Kidney (tissue), 14 donors: ENCODE data around the gene CCDC146. TPM values are rescaled to one million over a fixed set of nuclear protein-coding genes. Genes with fewer than 3 reads are reported as not detected.
"Not testable (repeated sequence)": the region's sequence is repeated elsewhere in the genome, so short reads cannot be mapped to it uniquely, and the experiment has no call there.

ENCODE experiments used
- DNase-seq, 5 donors: peaks; one replicate each; pipeline ENCODE4 v3.0.0-alpha.2; 2013 to 2020
- FAIRE-seq: peaks from 2 replicates; lab custom pipeline; 2012; peaks lifted over from hg19 to GRCh38; lab: Jason Lieb, UNC
- H3K27ac ChIP-seq, 2 donors: one replicate each; pipeline ENCODE4 v1.7.0; 2013; ENCODE audit warnings: low read depth in 2 of 2, low read length in 2 of 2, inconsistent platforms in 1 of 2
- H3K27me3 ChIP-seq: one replicate; pipeline ENCODE4 v1.7.1; 2013; ENCODE audit warnings: low read length, inconsistent platforms; ENCODE audit not compliant: control insufficient read depth, insufficient read depth
- H3K36me3 ChIP-seq, 3 donors: one replicate each; pipeline versions ENCODE4 v1.7.0 to v1.7.1; 2013; ENCODE audit warnings: low read length in 3 of 3, control low read depth in 1 of 3, inconsistent platforms in 1 of 3; ENCODE audit not compliant: insufficient read depth in 3 of 3, control insufficient read depth in 2 of 3
- H3K4me1 ChIP-seq, 3 donors: one replicate each; pipeline versions ENCODE4 v1.7.0 to v1.7.1; 2013; ENCODE audit warnings: low read length in 3 of 3, inconsistent platforms in 1 of 3, low read depth in 1 of 3; ENCODE audit not compliant: control insufficient read depth in 2 of 3, insufficient read depth in 2 of 3
- H3K4me3 ChIP-seq, 3 donors: one replicate each; pipeline versions ENCODE4 v1.7.0 to v1.8.1; 2013; ENCODE audit warnings: low read length in 3 of 3, control low read depth in 1 of 3, inconsistent platforms in 1 of 3
- H3K9ac ChIP-seq, 3 donors: one replicate each; pipeline versions ENCODE4 v1.7.0 to v1.7.1; 2013; ENCODE audit warnings: low read length in 3 of 3, control low read depth in 1 of 3, inconsistent platforms in 1 of 3
- H3K9me3 ChIP-seq, 3 donors: one replicate each; pipeline versions ENCODE4 v1.7.0 to v1.7.1; 2013; ENCODE audit warnings: low read length in 3 of 3, control low read depth in 1 of 3, inconsistent platforms in 1 of 3; ENCODE audit not compliant: control insufficient read depth in 2 of 3, insufficient read depth in 1 of 3
- intact Hi-C: fragments of 100-400 bp; cut with DNase I; formaldehyde crosslinking; loops from one replicate; pipeline ENCODE4 v1.11.1; 2022
- polyA plus RNA-seq: library from polyadenylated mRNA; stranded (reverse); fragments of 350-450 nt; fragmentation: Illumina TruSeq; extraction: RNeasy Lipid Tissue Mini Kit (QIAGEN cat#74804); gene quantifications from one replicate; pipeline ENCODE4 v1.2.3, GENCODE V29; 2014; ENCODE audit warnings: low read depth, low replicate concordance; ENCODE audit not compliant: insufficient read depth
- total RNA-seq: library from RNA; stranded (reverse); fragmentation: NEBNext Ultra II Directional; extraction: Animal tissue kit (Norgen Biotek cat#: 25700); gene quantifications from one replicate; pipeline ENCODE4 v1.2.1, GENCODE V29; 2021
- TF ChIP-seq, protein P1 (sequence below): IDR thresholded peaks from 3 replicates; pipeline ENCODE4 v1.5.1; 2012; ENCODE audit warnings: mild to moderate bottlenecking, moderate library complexity, borderline replicate concordance; ENCODE audit not compliant: insufficient read depth; ENCODE audit errors: extremely low read depth
- donor health status: control.
- donor health status: control.
- donor health status: control.
- donor health status: control.
- donor health status: control.
- donor health status: DM: yes; HTN: yes; CAD: no.
- donor health status: Normal renal cell carcinoma (clear cell type).

The CCDC146 gene
- total and polyA plus RNA-seq, 2 donors from 2014 or later, result 8.8 to 15.4 TPM

DNA sequence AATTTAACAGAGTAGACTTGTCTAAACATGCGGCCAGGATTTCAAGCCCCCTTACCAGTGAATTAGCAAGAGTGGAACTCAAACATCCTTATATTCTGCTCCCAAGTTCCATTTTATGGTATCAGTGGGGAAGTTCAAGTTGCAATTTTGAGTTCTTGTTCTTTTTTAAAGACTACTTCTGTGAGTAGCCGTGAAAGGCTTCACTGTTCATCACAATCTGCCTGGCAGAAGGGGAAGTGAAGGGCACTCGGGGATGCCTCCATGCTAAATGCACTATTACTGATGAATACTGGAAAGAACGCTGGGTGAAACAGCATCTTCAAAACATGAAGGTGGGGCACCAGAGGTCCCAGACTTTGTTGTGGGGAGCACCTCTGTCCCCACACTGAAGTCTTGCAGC is 99.7 kb downstream of the CCDC146 start:
- Histone ChIP-seq H3K4me3 (no peak overlapping the region), H3K9ac (no peak overlapping the region), H3K4me1 (no peaks in the 10 kb centered on the region), H3K27me3 (no peaks in the 10 kb centered on the region), H3K9me3 (no peaks in the 10 kb centered on the region), H3K36me3 (no peaks in the 10 kb centered on the region), H3K27ac (no peak overlapping the region)
- intact Hi-C loops, result no loop called here
- no peak for FAIRE-seq
- DNase-seq, result no peak
- TF ChIP-seq, protein P1, sequence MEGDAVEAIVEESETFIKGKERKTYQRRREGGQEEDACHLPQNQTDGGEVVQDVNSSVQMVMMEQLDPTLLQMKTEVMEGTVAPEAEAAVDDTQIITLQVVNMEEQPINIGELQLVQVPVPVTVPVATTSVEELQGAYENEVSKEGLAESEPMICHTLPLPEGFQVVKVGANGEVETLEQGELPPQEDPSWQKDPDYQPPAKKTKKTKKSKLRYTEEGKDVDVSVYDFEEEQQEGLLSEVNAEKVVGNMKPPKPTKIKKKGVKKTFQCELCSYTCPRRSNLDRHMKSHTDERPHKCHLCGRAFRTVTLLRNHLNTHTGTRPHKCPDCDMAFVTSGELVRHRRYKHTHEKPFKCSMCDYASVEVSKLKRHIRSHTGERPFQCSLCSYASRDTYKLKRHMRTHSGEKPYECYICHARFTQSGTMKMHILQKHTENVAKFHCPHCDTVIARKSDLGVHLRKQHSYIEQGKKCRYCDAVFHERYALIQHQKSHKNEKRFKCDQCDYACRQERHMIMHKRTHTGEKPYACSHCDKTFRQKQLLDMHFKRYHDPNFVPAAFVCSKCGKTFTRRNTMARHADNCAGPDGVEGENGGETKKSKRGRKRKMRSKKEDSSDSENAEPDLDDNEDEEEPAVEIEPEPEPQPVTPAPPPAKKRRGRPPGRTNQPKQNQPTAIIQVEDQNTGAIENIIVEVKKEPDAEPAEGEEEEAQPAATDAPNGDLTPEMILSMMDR, result no peak

DNA sequence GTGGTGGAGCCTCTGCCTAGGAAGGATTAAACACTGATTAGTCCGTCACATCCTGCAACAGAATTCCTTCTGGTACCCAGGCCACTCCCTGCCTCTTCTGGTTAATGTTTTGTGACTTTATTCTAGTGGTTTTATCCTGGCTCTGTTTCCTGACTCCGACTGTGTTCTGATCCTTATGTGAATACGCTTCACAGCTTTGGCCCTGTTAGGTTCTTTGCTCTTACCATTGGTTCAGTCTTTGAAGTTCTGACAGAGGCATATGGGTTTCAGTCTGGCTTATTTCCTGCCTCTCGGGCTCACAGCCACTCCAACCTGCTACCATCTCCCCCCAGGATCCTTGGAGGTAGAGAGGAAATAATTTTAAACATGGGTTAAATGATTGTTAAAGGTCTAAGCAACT is 100.4 kb downstream of the CCDC146 start:
- no peak overlapping the region for H3K9ac ChIP-seq
- no peak overlapping the region for H3K4me3 ChIP-seq
- FAIRE-seq (no peak), DNase-seq (no peak)
- H3K4me1 ChIP-seq, result no peaks in the 10 kb centered on the region
- no peaks in the 10 kb centered on the region for H3K9me3 ChIP-seq
- TF ChIP-seq, protein P1, result no peak
- H3K27me3 ChIP-seq, result no peaks in the 10 kb centered on the region
- intact Hi-C loops, result no loop called here
- no peaks in the 10 kb centered on the region for H3K36me3 ChIP-seq
- H3K27ac ChIP-seq, result no peak overlapping the region

DNA sequence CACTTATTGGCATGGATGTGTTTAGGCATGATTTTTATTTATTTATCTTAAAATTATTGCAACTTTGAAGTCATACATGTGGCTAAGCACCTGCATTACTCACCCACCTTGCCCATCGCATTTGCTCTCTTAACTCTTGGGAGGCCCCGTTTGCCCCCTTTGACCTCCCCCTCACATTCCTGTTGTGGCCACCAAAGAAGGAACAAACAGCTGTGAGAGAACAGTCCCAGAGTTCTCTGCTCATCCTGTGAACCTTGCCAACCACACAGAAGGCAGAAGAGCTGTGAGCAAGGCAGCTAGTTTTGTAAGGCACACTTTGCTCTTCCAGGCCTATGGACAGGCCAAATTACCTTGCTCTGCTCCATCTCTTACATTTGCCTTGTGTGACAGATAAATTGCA is 100.8 kb downstream of the CCDC146 start:
- H3K27me3 ChIP-seq, result no peaks in the 10 kb centered on the region
- no peak overlapping the region for H3K27ac ChIP-seq
- DNase-seq, result no peak
- H3K4me1 ChIP-seq, result no peaks in the 10 kb centered on the region
- intact Hi-C loops, result no loop called here
- no peak overlapping the region for H3K9ac ChIP-seq
- no peak overlapping the region for H3K4me3 ChIP-seq
- TF ChIP-seq, protein P1, result no peak
- no peaks in the 10 kb centered on the region for H3K9me3 ChIP-seq
- no peaks in the 10 kb centered on the region for H3K36me3 ChIP-seq
- FAIRE-seq, result no peak

DNA sequence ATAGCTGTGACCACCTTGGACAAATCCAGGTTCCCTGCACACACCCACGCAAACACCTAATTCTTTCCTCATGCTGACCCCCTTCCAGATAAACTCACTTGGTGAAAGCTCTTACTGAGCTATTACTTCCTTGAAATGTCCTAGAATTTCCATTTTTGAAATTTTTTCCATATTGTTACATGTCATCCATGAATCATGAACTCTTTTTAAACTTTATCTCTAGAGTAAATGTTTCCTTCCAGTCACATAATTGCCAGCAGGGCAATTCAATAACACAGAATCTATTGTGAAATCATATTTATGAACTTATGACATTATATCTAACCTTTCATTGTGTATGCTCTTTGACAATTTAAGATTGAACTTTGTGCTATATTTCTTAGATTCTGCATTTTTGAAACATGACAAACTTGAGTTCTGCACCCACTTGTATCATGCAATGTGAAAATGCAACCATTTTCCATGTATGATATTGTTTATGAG is 104.0 kb downstream of the CCDC146 start:
- FAIRE-seq, result no peak
- Histone ChIP-seq H3K27ac (no peak overlapping the region), H3K4me3 (no peak overlapping the region), H3K27me3 (no peaks in the 10 kb centered on the region), H3K9me3 (peaks cover 0 to 9% (median 2%) of the 10 kb centered on the region in 3 donors), H3K4me1 (no peaks in the 10 kb centered on the region), H3K9ac (no peak overlapping the region), H3K36me3 (no peaks in the 10 kb centered on the region)
- intact Hi-C loops, result no loop called here
- TF ChIP-seq, protein P1, result no peak
- DNase-seq, result no peak

DNA sequence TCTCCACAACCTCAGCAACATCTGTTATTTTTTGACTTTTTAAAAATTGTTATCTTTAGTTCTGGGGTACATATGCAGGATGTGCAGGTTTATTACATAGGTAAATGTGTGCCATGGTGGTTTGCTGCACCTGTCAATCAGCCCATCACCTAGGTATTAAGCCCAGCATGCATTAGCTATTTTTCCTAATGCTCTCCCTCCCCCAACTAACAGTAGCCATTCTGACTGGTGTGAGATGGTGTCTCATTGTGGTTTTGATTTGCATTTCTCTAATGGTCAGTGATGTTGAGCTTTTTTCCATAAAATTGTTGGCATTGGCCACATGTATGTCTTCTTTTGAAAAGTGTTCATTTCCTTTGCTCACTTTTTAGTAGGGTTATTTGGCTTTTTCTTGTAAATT is 106.4 kb downstream of the CCDC146 start:
- FAIRE-seq, H3K36me3 ChIP-seq, H3K27me3 ChIP-seq, intact Hi-C loops, H3K9ac ChIP-seq, H3K9me3 ChIP-seq, H3K4me3 ChIP-seq, DNase-seq, H3K4me1 ChIP-seq, H3K27ac ChIP-seq: not testable (repeated sequence)
